ENCODE measurements around the gene ADNP2.

GRCh38 chr18:80108739-80109675 is at the start of gene ADNP2:
- TF ChIP-seq POLR2A (IDR thresholded peaks at IDR 0.05; ENCODE audit: low read length): peak; percentile 72
- TF ChIP-seq GATA1 (IDR thresholded peaks at IDR 0.05; ENCODE audit: low read depth, low read length): no peak

Measured in erythroblast (primary cell).